Measurements from ENCODE around the gene GRIK3. TPM values are rescaled to one million over a fixed set of nuclear protein-coding genes. Genes with fewer than 3 reads are reported as not detected.
"Not testable (repeated sequence)": the region's sequence is repeated elsewhere in the genome, so short reads cannot be mapped to it uniquely, and the experiment has no call there.

Gene GRIK3
- total RNA-seq, 1 experiment from 2014 or later: not detected

GRCh38 chr1:36944883-36945282, 89.4 kb downstream of the GRIK3 start:
- no peak for DNase-seq (ENCODE audit: low read depth)

GRCh38 chr1:36942148-36942547, 92.2 kb downstream of the GRIK3 start:
- no peak for DNase-seq (ENCODE audit: low read depth)

GRCh38 chr1:36941316-36941978, 92.9 kb downstream of the GRIK3 start:
- DNase-seq (ENCODE audit: low read depth): no peak

GRCh38 chr1:36938819-36939218, 95.5 kb downstream of the GRIK3 start:
- DNase-seq (ENCODE audit: low read depth): peak; percentile 26

- DNase-seq (ENCODE audit: low read depth): peak; percentile 3
Observed at GRCh38 chr1:36937371-36937770, 96.9 kb downstream of the GRIK3 start.

GRCh38 chr1:36934061-36934460, 100.3 kb downstream of the GRIK3 start:
- DNase-seq (ENCODE audit: low read depth): no peak

GRCh38 chr1:36927826-36928225, 106.5 kb downstream of the GRIK3 start:
- DNase-seq (ENCODE audit: low read depth): no peak

- no peak for DNase-seq (ENCODE audit: low read depth)
Observed at GRCh38 chr1:36925251-36925650, 109.1 kb downstream of the GRIK3 start.

GRCh38 chr1:36924282-36924811, 110.0 kb downstream of the GRIK3 start:
- peak; percentile 37 for DNase-seq (ENCODE audit: low read depth)

GRCh38 chr1:36922593-36923426, 111.5 kb downstream of the GRIK3 start:
- DNase-seq (ENCODE audit: low read depth): no peak

- no peak for DNase-seq (ENCODE audit: low read depth)
Observed at GRCh38 chr1:36922071-36922470, 112.2 kb downstream of the GRIK3 start.

GRCh38 chr1:36920801-36921405, 113.4 kb downstream of the GRIK3 start:
- no peak for DNase-seq (ENCODE audit: low read depth)

GRCh38 chr1:36920371-36920770, 113.9 kb downstream of the GRIK3 start:
- no peak for DNase-seq (ENCODE audit: low read depth)

- DNase-seq (ENCODE audit: low read depth): no peak
Observed at GRCh38 chr1:36919491-36920145, 114.7 kb downstream of the GRIK3 start.

- no peak for DNase-seq (ENCODE audit: low read depth)
Observed at GRCh38 chr1:36918604-36919003, 115.7 kb downstream of the GRIK3 start.

- DNase-seq (ENCODE audit: low read depth): not testable (repeated sequence)
Observed at GRCh38 chr1:36916542-36916941, 117.8 kb downstream of the GRIK3 start.

- DNase-seq (ENCODE audit: low read depth): no peak
Observed at GRCh38 chr1:36913484-36914060, 120.7 kb downstream of the GRIK3 start.

- no peak for DNase-seq (ENCODE audit: low read depth)
Observed at GRCh38 chr1:36913016-36913415, 121.3 kb downstream of the GRIK3 start.

- no peak for DNase-seq (ENCODE audit: low read depth)
Observed at GRCh38 chr1:36912365-36912865, 121.9 kb downstream of the GRIK3 start.

- DNase-seq (ENCODE audit: low read depth): no peak
Observed at GRCh38 chr1:36911561-36912364, 122.6 kb downstream of the GRIK3 start.
